Measurements from ENCODE around the gene ADARB1. TPM values are rescaled to one million over a fixed set of nuclear protein-coding genes. Genes with fewer than 3 reads are reported as not detected.

The ADARB1 gene
- total RNA-seq, 1 experiment from 2014 or later: 31.9 TPM

GRCh38 chr21:45172420-45172819 lies 98.0 kb downstream of the ADARB1 start:
- no peaks in the 10 kb centered on the region for H3K9me3 ChIP-seq (ENCODE audit: low read depth, low read length, poor library complexity, severe bottlenecking)
- no peak overlapping the region for H3K4me3 ChIP-seq (ENCODE audit: low read depth, low read length, poor library complexity, severe bottlenecking)
- H3K27me3 ChIP-seq (replicated peaks; ENCODE audit: insufficient read depth, low read depth, low read length, poor library complexity): no peaks in the 10 kb centered on the region
- no peaks in the 10 kb centered on the region for H3K36me3 ChIP-seq (ENCODE audit: insufficient read depth, low read length, poor library complexity, severe bottlenecking)
- no peak for DNase-seq (ENCODE audit: low spot score)
- intact Hi-C loops (cut with micrococcal nuclease; ENCODE audit: unreplicated experiment): no loop called here
- CTCF ChIA-PET: no interaction called here
- TF ChIP-seq CTCF (conservative IDR thresholded peaks at IDR 0.05; ENCODE audit: low read depth, low read length): no peak
- TF ChIP-seq EZH2 (IDR thresholded peaks at IDR 0.05; ENCODE audit: borderline replicate concordance, low read depth, low read length, poor library complexity, severe bottlenecking): no peak
- no peak overlapping the region for H3K27ac ChIP-seq (ENCODE audit: low read depth, low read length, poor library complexity, severe bottlenecking)
- POLR2A ChIA-PET (ENCODE audit: low non-redundant PET): no interaction called here
- peaks cover 24% of the 10 kb centered on the region for H3K4me1 ChIP-seq (ENCODE audit: insufficient read depth, low read length, poor library complexity, severe bottlenecking)
- no TSS peak for BruUV-seq (replicated peaks)

GRCh38 chr21:45175326-45176095 lies 101.1 kb downstream of the ADARB1 start:
- no peak for DNase-seq (ENCODE audit: low spot score)
- no peak overlapping the region for H3K4me3 ChIP-seq (ENCODE audit: low read depth, low read length, poor library complexity, severe bottlenecking)
- CTCF ChIA-PET: no interaction called here
- no peak overlapping the region for H3K27ac ChIP-seq (ENCODE audit: low read depth, low read length, poor library complexity, severe bottlenecking)
- POLR2A ChIA-PET (ENCODE audit: low non-redundant PET): no interaction called here
- intact Hi-C loops (cut with micrococcal nuclease; ENCODE audit: unreplicated experiment): no loop called here
- no peaks in the 10 kb centered on the region for H3K9me3 ChIP-seq (ENCODE audit: low read depth, low read length, poor library complexity, severe bottlenecking)
- H3K27me3 ChIP-seq (replicated peaks; ENCODE audit: insufficient read depth, low read depth, low read length, poor library complexity): no peaks in the 10 kb centered on the region
- H3K4me1 ChIP-seq (ENCODE audit: insufficient read depth, low read length, poor library complexity, severe bottlenecking): no peaks in the 10 kb centered on the region
- TF ChIP-seq CTCF (conservative IDR thresholded peaks at IDR 0.05; ENCODE audit: low read depth, low read length) (no peak), EZH2 (IDR thresholded peaks at IDR 0.05; ENCODE audit: borderline replicate concordance, low read depth, low read length, poor library complexity, severe bottlenecking) (no peak)
- H3K36me3 ChIP-seq (ENCODE audit: insufficient read depth, low read length, poor library complexity, severe bottlenecking): no peaks in the 10 kb centered on the region
- no TSS peak for BruUV-seq (replicated peaks)

GRCh38 chr21:45176141-45176540 lies 101.8 kb downstream of the ADARB1 start:
- ChIA-PET CTCF (no interaction called here), POLR2A (ENCODE audit: low non-redundant PET) (no interaction called here)
- H3K4me1 ChIP-seq (ENCODE audit: insufficient read depth, low read length, poor library complexity, severe bottlenecking): no peaks in the 10 kb centered on the region
- no peak overlapping the region for H3K4me3 ChIP-seq (ENCODE audit: low read depth, low read length, poor library complexity, severe bottlenecking)
- no peaks in the 10 kb centered on the region for H3K36me3 ChIP-seq (ENCODE audit: insufficient read depth, low read length, poor library complexity, severe bottlenecking)
- TF ChIP-seq EZH2 (IDR thresholded peaks at IDR 0.05; ENCODE audit: borderline replicate concordance, low read depth, low read length, poor library complexity, severe bottlenecking) (no peak), CTCF (conservative IDR thresholded peaks at IDR 0.05; ENCODE audit: low read depth, low read length) (no peak)
- intact Hi-C loops (cut with micrococcal nuclease; ENCODE audit: unreplicated experiment): no loop called here
- DNase-seq (ENCODE audit: low spot score): no peak
- BruUV-seq (replicated peaks): no TSS peak
- H3K9me3 ChIP-seq (ENCODE audit: low read depth, low read length, poor library complexity, severe bottlenecking): no peaks in the 10 kb centered on the region
- H3K27ac ChIP-seq (ENCODE audit: low read depth, low read length, poor library complexity, severe bottlenecking): no peak overlapping the region
- no peaks in the 10 kb centered on the region for H3K27me3 ChIP-seq (replicated peaks; ENCODE audit: insufficient read depth, low read depth, low read length, poor library complexity)
